Measurements from ENCODE around the gene VSTM4. TPM values are rescaled to one million over a fixed set of nuclear protein-coding genes. Genes with fewer than 3 reads are reported as not detected.

The VSTM4 gene
- total RNA-seq, 1 experiment from 2014 or later, result 0.72 TPM

DNA sequence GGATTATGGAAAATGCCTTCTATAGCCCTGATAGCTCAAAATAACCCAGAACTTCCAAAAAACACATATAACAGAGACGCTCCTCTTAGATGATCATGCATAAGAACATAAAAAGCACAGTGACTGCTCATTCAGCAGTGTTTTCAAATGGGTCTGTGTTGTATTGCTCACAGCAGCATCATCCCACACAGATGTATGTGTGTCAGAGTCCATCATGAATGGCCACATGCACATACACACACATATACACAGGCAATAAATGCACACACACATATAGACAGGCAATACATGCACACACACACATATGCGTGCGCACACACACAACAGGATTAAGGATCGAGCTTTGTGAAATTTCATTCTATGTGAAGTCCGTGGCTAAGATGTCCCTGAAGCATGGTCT, 46.7 kb upstream of the VSTM4 start:
- no peaks in the 10 kb centered on the region for H3K36me3 Mint-ChIP-seq
- H3K9me3 Mint-ChIP-seq, result peaks cover 3% of the 10 kb centered on the region; the same call in 1 of the 2 replicates
- peaks cover 4% of the 10 kb centered on the region; the same call in 1 of the 2 replicates for H3K27me3 Mint-ChIP-seq (ENCODE audit: low read depth)
- POLR2A ChIA-PET, result no interaction called here
- no peak overlapping the region for H3K4me3 Mint-ChIP-seq
- H3K4me1 Mint-ChIP-seq, result peaks cover 34% of the 10 kb centered on the region
- DNase-seq (ENCODE audit: low spot score), result no peak
- ATAC-seq, result no peak
- no peak for TF ChIP-seq TEAD4 (CRISPR knock-in tag; IDR thresholded peaks at IDR 0.05)
- TF ChIP-seq, protein P1, sequence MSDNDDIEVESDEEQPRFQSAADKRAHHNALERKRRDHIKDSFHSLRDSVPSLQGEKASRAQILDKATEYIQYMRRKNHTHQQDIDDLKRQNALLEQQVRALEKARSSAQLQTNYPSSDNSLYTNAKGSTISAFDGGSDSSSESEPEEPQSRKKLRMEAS (CRISPR knock-in tag; IDR thresholded peaks at IDR 0.05), result no peak
- TF ChIP-seq CDX4 (CRISPR knock-in tag; IDR thresholded peaks at IDR 0.05; ENCODE audit: borderline replicate concordance), result no peak
- no peak for TF ChIP-seq SMAD3 (CRISPR knock-in tag; IDR thresholded peaks at IDR 0.05; ENCODE audit: borderline replicate concordance)
- no peak for TF ChIP-seq NR3C1 (CRISPR knock-in tag; conservative IDR thresholded peaks at IDR 0.05; ENCODE audit: low read depth)
- no peak for TF ChIP-seq USF1 (CRISPR knock-in tag; IDR thresholded peaks at IDR 0.05)
- no peak for TF ChIP-seq GRHL2 (CRISPR knock-in tag; IDR thresholded peaks at IDR 0.05; ENCODE audit: insufficient replicate concordance, severe bottlenecking)
- no peak for TF ChIP-seq ZNF263 (CRISPR knock-in tag; IDR thresholded peaks at IDR 0.05; ENCODE audit: low read depth)
- TF ChIP-seq, protein P2, sequence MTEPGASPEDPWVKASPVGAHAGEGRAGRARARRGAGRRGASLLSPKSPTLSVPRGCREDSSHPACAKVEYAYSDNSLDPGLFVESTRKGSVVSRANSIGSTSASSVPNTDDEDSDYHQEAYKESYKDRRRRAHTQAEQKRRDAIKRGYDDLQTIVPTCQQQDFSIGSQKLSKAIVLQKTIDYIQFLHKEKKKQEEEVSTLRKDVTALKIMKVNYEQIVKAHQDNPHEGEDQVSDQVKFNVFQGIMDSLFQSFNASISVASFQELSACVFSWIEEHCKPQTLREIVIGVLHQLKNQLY (CRISPR knock-in tag; IDR thresholded peaks at IDR 0.05), result no peak
- no peak for TF ChIP-seq ZBTB21 (CRISPR knock-in tag; IDR thresholded peaks at IDR 0.05; ENCODE audit: borderline replicate concordance)
- no peak for TF ChIP-seq ATF1 (CRISPR knock-in tag; IDR thresholded peaks at IDR 0.05)
- TF ChIP-seq E2F1 (CRISPR knock-in tag; IDR thresholded peaks at IDR 0.05), result no peak
- TF ChIP-seq, protein P3, sequence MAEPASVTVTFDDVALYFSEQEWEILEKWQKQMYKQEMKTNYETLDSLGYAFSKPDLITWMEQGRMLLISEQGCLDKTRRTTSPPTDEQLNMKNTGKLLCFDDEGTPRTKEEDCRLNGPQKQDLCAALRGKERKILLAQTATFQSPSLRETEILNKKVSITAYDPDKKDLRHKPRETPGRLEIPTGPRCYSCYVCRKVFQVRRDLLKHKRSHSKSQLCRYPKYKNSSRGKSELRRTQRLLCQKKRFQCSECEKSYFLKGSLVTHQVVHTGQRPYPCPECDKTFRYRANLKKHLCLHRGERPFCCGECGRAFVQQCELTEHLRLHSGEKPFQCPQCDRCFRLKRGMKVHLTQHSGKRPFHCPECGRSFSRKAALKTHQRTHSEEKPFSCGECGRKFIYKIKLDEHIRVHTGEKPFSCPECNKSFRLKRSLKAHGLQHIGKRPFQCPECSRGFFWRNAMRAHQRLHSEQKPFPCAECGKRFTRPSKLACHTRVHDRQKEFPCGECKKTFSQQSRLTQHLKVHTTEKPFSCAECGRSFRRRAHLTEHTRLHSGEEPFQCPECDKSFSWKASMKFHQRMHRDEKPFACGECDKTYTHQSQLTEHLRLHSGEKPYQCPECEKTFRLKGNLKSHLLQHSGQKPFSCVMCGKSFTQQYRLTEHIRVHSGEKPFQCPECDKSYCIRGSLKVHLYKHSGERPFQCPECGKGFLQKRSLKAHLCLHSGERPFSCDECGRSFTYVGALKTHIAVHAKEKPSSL (CRISPR knock-in tag; conservative IDR thresholded peaks at IDR 0.05), result no peak
- no peak overlapping the region for H3K27ac Mint-ChIP-seq
- CTCF ChIA-PET, result interaction anchor here (0.7 to 1.9 kb wide), 29 partner anchors 10 to 506 kb away, joined by 3 to 12 read pairs (median 4); partner anchors contain the start of genes C10orf71 and VSTM4

- no peak for DNase-seq (ENCODE audit: low spot score)
- Mint-ChIP-seq H3K27me3 (ENCODE audit: low read depth) (peaks cover 4% of the 10 kb centered on the region; the same call in 1 of the 2 replicates), H3K27ac (no peak overlapping the region), H3K9me3 (peaks cover 5% of the 10 kb centered on the region; the same call in 1 of the 2 replicates), H3K4me1 (peaks cover 31% of the 10 kb centered on the region), H3K36me3 (no peaks in the 10 kb centered on the region), H3K4me3 (no peak overlapping the region)
- CTCF ChIA-PET, result interaction anchor here (0.6 to 1.9 kb wide), 30 partner anchors 10 to 505 kb away, joined by 3 to 12 read pairs (median 4); partner anchors contain the start of genes C10orf71 and VSTM4
- ATAC-seq, result peak; percentile 61
- POLR2A ChIA-PET, result no interaction called here
- no peak for TF ChIP-seq ZNF532 (CRISPR knock-in tag; IDR thresholded peaks at IDR 0.05; ENCODE audit: borderline replicate concordance)
- no peak for TF ChIP-seq GRHL2 (CRISPR knock-in tag; IDR thresholded peaks at IDR 0.05; ENCODE audit: insufficient replicate concordance, severe bottlenecking)
- TF ChIP-seq ZNF396 (CRISPR knock-in tag; IDR thresholded peaks at IDR 0.05; ENCODE audit: borderline replicate concordance), result no peak
- no peak for TF ChIP-seq IRF2 (CRISPR knock-in tag; IDR thresholded peaks at IDR 0.05; ENCODE audit: borderline replicate concordance, low read depth)
- TF ChIP-seq ZNF138 (CRISPR knock-in tag; conservative IDR thresholded peaks at IDR 0.05), result no peak
- TF ChIP-seq, protein P2 (CRISPR knock-in tag; IDR thresholded peaks at IDR 0.05), result no peak
- TF ChIP-seq TEAD4 (CRISPR knock-in tag; IDR thresholded peaks at IDR 0.05), result no peak
- no peak for TF ChIP-seq ZNF416 (CRISPR knock-in tag; IDR thresholded peaks at IDR 0.05)
- no peak for TF ChIP-seq JAZF1 (CRISPR knock-in tag; IDR thresholded peaks at IDR 0.05)
- TF ChIP-seq SMAD4 (CRISPR knock-in tag; IDR thresholded peaks at IDR 0.05), result no peak
- TF ChIP-seq NFYB (CRISPR knock-in tag; conservative IDR thresholded peaks at IDR 0.05; ENCODE audit: low read depth), result no peak
- TF ChIP-seq GTF2I (CRISPR knock-in tag; conservative IDR thresholded peaks at IDR 0.05), result no peak
- no peak for TF ChIP-seq CREB1 (CRISPR knock-in tag; IDR thresholded peaks at IDR 0.05)
- TF ChIP-seq SOX15 (CRISPR knock-in tag; IDR thresholded peaks at IDR 0.05), result no peak
These were observed 46.2 kb upstream of the VSTM4 start for GRCh38 chr10:49161411-49161997.

Data from WTC11 (cell line).